A673 (cell line): ENCODE measurements around the gene CLK4.

Source experiments
- CTCF ChIP-seq: fragments of 300-800, 200-600 bp; sonication (generic); conservative IDR thresholded peaks from 2 replicates; pipeline ENCODE4 v1.5.1; 2017; ENCODE audit warnings: low read depth, mild to moderate bottlenecking, antibody characterized with exemption, low read length, moderate library complexity, mixed read lengths
- EZH2 ChIP-seq: fragments of 200-600 bp; sonication (generic); IDR thresholded peaks from 2 replicates; pipeline ENCODE4 v1.6.1; 2017; ENCODE audit warnings: borderline replicate concordance, low read depth, mild to moderate bottlenecking, mixed read lengths, antibody characterized with exemption, low read length; ENCODE audit not compliant: poor library complexity, severe bottlenecking

- TF ChIP-seq CTCF (no peak), EZH2 (no peak)
Measured at GRCh38 chr5:178553517-178553916, 73.3 kb downstream of the CLK4 start.
